Measurements from ENCODE around the gene RNASEH2B.

Gene RNASEH2B

GRCh38 chr13:51005566-51005965, 96.0 kb downstream of the RNASEH2B start:
- no peak for DNase-seq (ENCODE audit: low read depth)
- TF ChIP-seq CTCF (IDR thresholded peaks at IDR 0.05; ENCODE audit: control insufficient read depth, insufficient read depth, low read depth, low read length, missing control alignments), result no peak
- H3K4me3 ChIP-seq (ENCODE audit: control insufficient read depth, low read depth, low read length), result no peak overlapping the region

Data from AG09309 (cell line).